GM13976 (cell line): ENCODE results near the gene PTPN7.
A peak's percentile ranks its signal among the peaks of the same experiment; 100 is the strongest.

Experiments
- DNase-seq: peaks from one replicate; pipeline ENCODE4 v3.0.0; 2012; ENCODE audit warnings: low spot score
- CTCF ChIP-seq: IDR thresholded peaks from 2 replicates; pipeline ENCODE4 v1.5.1; 2012; ENCODE audit warnings: borderline replicate concordance, mild to moderate bottlenecking; ENCODE audit not compliant: insufficient read depth; ENCODE audit errors: extremely low read depth, missing control alignments, control extremely low read depth
- in situ Hi-C: fragments of 300-500 bp; cut with MboI; formaldehyde crosslinking; loops from one replicate; pipeline ENCODE4 v1.12.0; 2022; ENCODE audit warnings: low sequenced_read_pairs, mixed read lengths, inconsistent platforms; ENCODE audit not compliant: unreplicated experiment

Gene PTPN7

GRCh38 chr1:202162047-202162417 is 1.6 kb upstream of the PTPN7 start:
- DNase-seq = peak; percentile 76
- no peak for TF ChIP-seq CTCF
- in situ Hi-C loops = no loop called here

- no peak for TF ChIP-seq CTCF
- peak; percentile 67 for DNase-seq
These were observed 997 bp upstream of the PTPN7 start for GRCh38 chr1:202161151-202162046.

GRCh38 chr1:202159534-202160371 is 649 bp downstream of the PTPN7 start:
- peak; percentile 79 for DNase-seq
- in situ Hi-C loops = no loop called here
- TF ChIP-seq CTCF = no peak

More at GRCh38 chr1:202161151-202162046, 997 bp upstream of the PTPN7 start:
- in situ Hi-C loops = no loop called here

- peak; percentile 68 for DNase-seq
- in situ Hi-C loops = no loop called here
- peak; percentile 57 for TF ChIP-seq CTCF
These were observed 1.4 kb downstream of the PTPN7 start for GRCh38 chr1:202158810-202159533.

GRCh38 chr1:202157945-202158344 is 2.5 kb downstream of the PTPN7 start:
- TF ChIP-seq CTCF = no peak
- DNase-seq = no peak
- in situ Hi-C loops = no loop called here

GRCh38 chr1:202156590-202156989 is 3.8 kb downstream of the PTPN7 start:
- TF ChIP-seq CTCF = no peak
- DNase-seq = no peak
- in situ Hi-C loops = no loop called here
